RPMI8226 (cell line): Measurements from ENCODE around the gene MACF1.
A peak's percentile ranks its signal among the peaks of the same experiment; 100 is the strongest.

Experiments used
- DNase-seq: peaks from one replicate; pipeline ENCODE4 v3.0.0-alpha.2; 2015

MACF1 gene

GRCh38 chr1:39398278-39399021, 194.0 kb downstream of the MACF1 start:
- DNase-seq: no peak

GRCh38 chr1:39401106-39401505, 196.6 kb downstream of the MACF1 start:
- no peak for DNase-seq

- no peak for DNase-seq
Measured at GRCh38 chr1:39404876-39405275, 200.4 kb downstream of the MACF1 start.

- no peak for DNase-seq
Measured at GRCh38 chr1:39405358-39405757, 200.9 kb downstream of the MACF1 start.

- no peak for DNase-seq
Measured at GRCh38 chr1:39406533-39407450, 202.3 kb downstream of the MACF1 start.

GRCh38 chr1:39407510-39407895, 203.0 kb downstream of the MACF1 start:
- DNase-seq: peak; percentile 71

- DNase-seq: peak; percentile 66
Measured at GRCh38 chr1:39407896-39408640, 203.6 kb downstream of the MACF1 start.

GRCh38 chr1:39408641-39409054, 204.2 kb downstream of the MACF1 start:
- peak; percentile 94 for DNase-seq

- DNase-seq: peak; percentile 38
Measured at GRCh38 chr1:39409055-39409816, 204.7 kb downstream of the MACF1 start.

- DNase-seq: peak; percentile 95
Measured at GRCh38 chr1:39410915-39411436, 206.5 kb downstream of the MACF1 start.

GRCh38 chr1:39411526-39412478, 207.3 kb downstream of the MACF1 start:
- DNase-seq: no peak

- no peak for DNase-seq
Measured at GRCh38 chr1:39412892-39413291, 208.4 kb downstream of the MACF1 start.

- no peak for DNase-seq
Measured at GRCh38 chr1:39413902-39414528, 209.5 kb downstream of the MACF1 start.

- DNase-seq: no peak
Measured at GRCh38 chr1:39415553-39415952, 211.1 kb downstream of the MACF1 start.

- DNase-seq: no peak
Measured at GRCh38 chr1:39416609-39417008, 212.1 kb downstream of the MACF1 start.

- DNase-seq: no peak
Measured at GRCh38 chr1:39418236-39418635, 213.7 kb downstream of the MACF1 start.

- DNase-seq: no peak
Measured at GRCh38 chr1:39420493-39420892, 216.0 kb downstream of the MACF1 start.

- DNase-seq: no peak
Measured at GRCh38 chr1:39422614-39423013, 218.1 kb downstream of the MACF1 start.

GRCh38 chr1:39425151-39425550, 220.7 kb downstream of the MACF1 start:
- DNase-seq: no peak

GRCh38 chr1:39425634-39426033, 221.1 kb downstream of the MACF1 start:
- no peak for DNase-seq

- no peak for DNase-seq
Measured at GRCh38 chr1:39426346-39426745, 221.9 kb downstream of the MACF1 start.
